Measurements from ENCODE around the gene OLIG3. TPM values are rescaled to one million over a fixed set of nuclear protein-coding genes. Genes with fewer than 3 reads are reported as not detected.
A peak's percentile ranks its signal among the peaks of the same experiment; 100 is the strongest.

OLIG3 gene
- total RNA-seq, 4 donors from 2014 or later: not detected

DNA sequence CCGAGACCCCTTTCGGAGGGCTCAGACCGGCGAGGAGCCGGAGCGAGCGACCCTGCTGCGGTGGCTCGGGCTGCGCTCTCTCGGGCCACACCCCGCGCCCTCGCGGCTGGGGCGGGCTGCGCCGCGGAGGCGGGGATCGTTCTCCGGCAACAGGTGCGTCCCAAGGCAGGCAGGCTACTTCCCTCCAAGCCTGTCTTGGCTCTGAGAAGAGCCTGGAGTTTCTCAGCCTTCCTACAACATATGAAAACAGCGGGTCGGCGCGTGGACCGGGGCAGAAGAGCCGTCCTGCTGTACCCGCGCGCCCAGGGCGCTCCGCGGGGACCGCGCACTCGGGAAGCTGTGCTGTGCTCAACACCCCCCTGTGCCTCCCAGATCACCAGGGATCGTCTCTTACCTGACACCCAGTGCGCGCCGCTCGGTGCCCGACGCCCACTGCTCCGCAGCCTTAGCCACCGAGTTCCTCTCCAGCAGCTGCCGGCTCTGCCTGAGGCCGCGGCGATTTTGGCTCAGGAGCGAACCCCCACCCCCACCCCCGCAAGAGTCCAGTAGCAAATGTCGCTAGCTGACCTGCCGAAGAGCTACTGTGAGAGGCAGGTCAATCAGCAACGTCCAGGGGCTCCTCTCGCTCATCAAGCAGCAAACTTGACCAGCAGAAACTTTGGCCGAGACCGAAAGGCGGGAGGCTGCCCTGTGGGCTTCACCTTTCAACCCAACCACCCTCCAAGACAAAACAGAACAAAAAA lies 3.7 kb upstream of the OLIG3 start:
- Histone ChIP-seq H3K4me1 (peaks cover 15 to 23% of the 10 kb centered on the region in 2 donors), H3K27me3 (peaks cover 65 to 85% (median 73%) of the 10 kb centered on the region in 3 donors), H3K36me3 (no peaks in the 10 kb centered on the region), H3K9me3 (no peaks in the 10 kb centered on the region), H3K4me3 (peak overlapping the region; percentile 13 to 54 (median 31)), H3K27ac (no peak overlapping the region)
- intact Hi-C loops (cut with DNase I; ENCODE audit: low total_unique reads) (no loop called here), in situ Hi-C loops (cut with MboI; ENCODE audit: low sequenced_read_pairs in 4 of 4) (no loop called here)
- ATAC-seq: no peak
- no peak for DNase-seq
- TF ChIP-seq, protein P1, sequence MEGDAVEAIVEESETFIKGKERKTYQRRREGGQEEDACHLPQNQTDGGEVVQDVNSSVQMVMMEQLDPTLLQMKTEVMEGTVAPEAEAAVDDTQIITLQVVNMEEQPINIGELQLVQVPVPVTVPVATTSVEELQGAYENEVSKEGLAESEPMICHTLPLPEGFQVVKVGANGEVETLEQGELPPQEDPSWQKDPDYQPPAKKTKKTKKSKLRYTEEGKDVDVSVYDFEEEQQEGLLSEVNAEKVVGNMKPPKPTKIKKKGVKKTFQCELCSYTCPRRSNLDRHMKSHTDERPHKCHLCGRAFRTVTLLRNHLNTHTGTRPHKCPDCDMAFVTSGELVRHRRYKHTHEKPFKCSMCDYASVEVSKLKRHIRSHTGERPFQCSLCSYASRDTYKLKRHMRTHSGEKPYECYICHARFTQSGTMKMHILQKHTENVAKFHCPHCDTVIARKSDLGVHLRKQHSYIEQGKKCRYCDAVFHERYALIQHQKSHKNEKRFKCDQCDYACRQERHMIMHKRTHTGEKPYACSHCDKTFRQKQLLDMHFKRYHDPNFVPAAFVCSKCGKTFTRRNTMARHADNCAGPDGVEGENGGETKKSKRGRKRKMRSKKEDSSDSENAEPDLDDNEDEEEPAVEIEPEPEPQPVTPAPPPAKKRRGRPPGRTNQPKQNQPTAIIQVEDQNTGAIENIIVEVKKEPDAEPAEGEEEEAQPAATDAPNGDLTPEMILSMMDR (IDR thresholded peaks at IDR 0.05 in 4 of 5, conservative IDR thresholded peaks at IDR 0.05 in 1 of 5): no peak
- no peak for TF ChIP-seq POLR2A (IDR thresholded peaks at IDR 0.05)

DNA sequence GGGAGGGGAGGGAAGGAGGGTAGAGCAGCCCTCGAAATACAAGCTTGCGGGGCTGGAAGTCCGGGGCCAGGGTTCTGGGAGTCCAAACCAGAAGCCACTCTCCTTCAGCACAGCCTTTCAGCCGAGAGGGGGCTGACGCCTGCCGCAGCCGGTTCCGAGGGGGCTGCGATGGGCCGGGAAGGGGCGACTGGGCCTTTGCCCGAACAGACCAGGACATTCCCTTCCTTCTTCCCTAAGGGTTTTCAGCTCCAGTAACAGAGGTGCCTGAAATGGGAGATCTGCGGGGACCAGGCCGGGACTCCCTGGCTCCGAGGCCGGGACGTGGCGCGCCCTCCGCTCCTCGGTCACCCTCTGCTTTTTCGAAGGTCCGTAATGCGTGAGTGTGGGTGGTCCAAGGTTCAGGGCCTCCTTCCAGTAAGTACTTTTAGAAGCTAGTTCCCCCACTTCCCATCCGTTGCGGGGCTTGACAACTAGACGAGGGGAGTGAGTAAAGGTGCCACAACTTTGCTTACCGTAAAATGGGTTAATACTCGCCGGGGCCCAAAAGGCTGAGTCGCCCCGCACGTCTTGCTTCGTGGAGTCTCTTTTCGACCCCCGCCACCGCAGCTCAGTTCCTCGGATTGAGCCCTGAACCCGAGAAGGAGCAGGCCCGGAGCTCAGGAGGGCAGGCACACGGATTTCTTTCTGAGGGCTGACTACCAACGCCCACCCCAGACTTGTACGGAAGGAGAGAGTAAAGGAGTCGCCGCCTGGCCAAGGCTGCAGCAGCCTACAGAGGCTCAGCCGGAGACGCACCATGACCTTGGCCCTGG lies 2.9 kb upstream of the OLIG3 start:
- no peak for DNase-seq
- in situ Hi-C loops (cut with MboI; ENCODE audit: low sequenced_read_pairs in 4 of 4): no loop called here

DNA sequence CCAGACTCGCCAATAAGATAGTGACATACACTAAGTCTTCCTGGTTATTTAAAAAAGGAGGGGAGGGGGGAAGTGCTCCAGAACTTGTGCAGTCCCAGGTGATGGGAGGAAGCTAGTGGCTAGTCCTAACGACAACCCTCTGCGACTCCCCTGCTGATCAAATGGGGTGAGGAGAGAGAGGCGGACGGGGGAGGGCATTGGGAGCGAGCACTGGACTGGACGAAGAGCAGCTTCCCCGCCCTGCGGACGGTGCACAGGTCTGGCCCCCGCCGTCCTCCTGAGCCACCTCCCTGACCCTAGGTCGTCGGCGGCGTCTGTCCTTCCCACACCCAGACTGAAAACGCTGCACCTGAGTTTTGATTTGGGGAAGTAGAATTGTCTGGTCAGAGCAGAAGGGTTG lies 2.2 kb upstream of the OLIG3 start:
- H3K4me1 ChIP-seq: peaks cover 15 to 23% of the 10 kb centered on the region in 2 donors
- H3K27ac ChIP-seq: no peak overlapping the region
- no peak for ATAC-seq
- no peak for DNase-seq
- H3K9me3 ChIP-seq: no peaks in the 10 kb centered on the region
- in situ Hi-C loops (cut with MboI; ENCODE audit: low sequenced_read_pairs in 4 of 4) (no loop called here), intact Hi-C loops (cut with DNase I; ENCODE audit: low total_unique reads) (no loop called here)
- no peaks in the 10 kb centered on the region for H3K36me3 ChIP-seq
- H3K27me3 ChIP-seq: peaks cover 81 to 92% (median 89%) of the 10 kb centered on the region in 3 donors
- no peak for TF ChIP-seq POLR2A (IDR thresholded peaks at IDR 0.05)
- TF ChIP-seq, protein P1 (IDR thresholded peaks at IDR 0.05 in 4 of 5, conservative IDR thresholded peaks at IDR 0.05 in 1 of 5): no peak
- no peak overlapping the region for H3K4me3 ChIP-seq

More for the DNA sequence above, 2.9 kb upstream of the OLIG3 start:
- TF ChIP-seq, protein P1 (IDR thresholded peaks at IDR 0.05 in 4 of 5, conservative IDR thresholded peaks at IDR 0.05 in 1 of 5): no peak
- no peak for TF ChIP-seq POLR2A (IDR thresholded peaks at IDR 0.05)
- Histone ChIP-seq H3K4me1 (peaks cover 15 to 23% of the 10 kb centered on the region in 2 donors), H3K9me3 (no peaks in the 10 kb centered on the region), H3K4me3 (peak overlapping the region; percentile 13 to 54 (median 31)), H3K27ac (no peak overlapping the region), H3K27me3 (peaks cover 73 to 90% (median 81%) of the 10 kb centered on the region in 3 donors), H3K36me3 (no peaks in the 10 kb centered on the region)
- ATAC-seq: no peak
- intact Hi-C loops (cut with DNase I; ENCODE audit: low total_unique reads): no loop called here

DNA sequence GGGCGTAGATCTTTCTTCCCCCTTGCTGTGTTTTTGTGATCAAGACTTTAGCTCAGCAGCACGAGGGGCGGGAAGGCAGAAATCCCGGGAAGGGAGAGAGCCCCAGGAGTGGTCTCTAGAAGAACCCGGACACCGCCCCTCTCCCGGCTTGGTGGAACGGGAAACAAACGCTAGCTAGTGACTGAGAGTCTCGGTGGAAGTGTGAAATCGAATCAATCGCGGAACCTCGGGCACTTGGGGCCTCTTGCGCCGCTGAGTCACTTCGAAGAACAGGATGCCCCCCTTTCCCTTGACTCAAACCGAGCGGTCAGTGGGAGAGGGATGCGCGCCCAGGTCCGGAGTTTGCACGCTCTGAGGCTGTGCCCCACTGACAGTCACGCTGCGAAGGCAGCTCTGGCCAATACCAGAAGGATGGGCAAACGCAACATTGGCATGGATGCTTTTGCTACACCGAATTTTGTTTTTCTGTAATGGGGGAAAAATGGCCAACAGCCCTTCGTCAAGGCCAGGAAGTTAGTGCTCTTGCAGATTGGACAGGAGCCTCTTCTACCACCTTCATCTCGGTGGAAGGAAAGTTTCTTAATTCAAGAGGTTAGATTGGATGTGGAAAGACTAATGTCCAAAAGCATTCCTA lies 1.6 kb upstream of the OLIG3 start:
- intact Hi-C loops (cut with DNase I; ENCODE audit: low total_unique reads): no loop called here
- H3K4me1 ChIP-seq: peaks cover 15 to 23% of the 10 kb centered on the region in 2 donors
- no peak for TF ChIP-seq POLR2A (IDR thresholded peaks at IDR 0.05)
- TF ChIP-seq, protein P1 (IDR thresholded peaks at IDR 0.05 in 4 of 5, conservative IDR thresholded peaks at IDR 0.05 in 1 of 5): no peak

More for the DNA sequence above, 1.6 kb upstream of the OLIG3 start:
- Histone ChIP-seq H3K36me3 (no peaks in the 10 kb centered on the region), H3K27me3 (peaks cover 86 to 97% (median 94%) of the 10 kb centered on the region in 3 donors), H3K4me3 (no peak overlapping the region), H3K9me3 (no peaks in the 10 kb centered on the region), H3K27ac (no peak overlapping the region)
- in situ Hi-C loops (cut with MboI; ENCODE audit: low sequenced_read_pairs in 4 of 4): no loop called here
- DNase-seq (no peak), ATAC-seq (no peak)

All from gastrocnemius medialis (tissue), 4 donors.